Measurements from ENCODE around the gene ANGEL1.

The ANGEL1 gene

DNA sequence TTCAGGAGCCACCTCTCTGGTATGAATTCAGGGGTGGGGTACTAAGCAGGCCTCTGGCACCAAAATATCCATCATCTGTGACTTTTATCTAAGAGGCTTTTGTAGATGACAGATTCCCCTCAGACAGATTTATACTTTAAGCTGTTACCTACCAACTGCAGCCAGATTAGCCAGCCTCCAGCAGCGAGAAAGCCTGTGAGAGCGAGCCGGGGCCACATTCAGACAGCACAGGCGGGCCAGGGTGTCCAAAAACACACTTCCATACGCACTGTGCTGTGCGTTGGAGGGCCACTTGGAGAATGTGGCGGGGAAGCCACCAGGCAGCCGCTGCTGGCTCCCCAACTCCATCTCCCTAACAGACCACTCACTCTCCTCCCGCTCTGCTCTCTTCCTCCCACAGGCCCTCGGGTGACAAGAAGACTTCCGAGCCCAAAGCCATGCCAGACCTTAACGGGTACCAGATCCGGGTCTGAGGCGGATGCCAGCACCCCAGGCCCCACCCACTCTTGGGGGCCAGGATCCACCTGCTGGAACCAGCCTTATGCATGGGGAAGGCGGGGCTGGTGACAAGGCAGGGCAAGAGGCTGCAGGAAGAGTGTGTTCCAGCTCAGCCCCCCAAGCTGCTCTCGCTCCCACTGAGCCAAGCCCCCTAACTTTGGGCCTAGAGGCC, 34.0 kb downstream of the ANGEL1 start:
- DNase-seq, result no peak

DNA sequence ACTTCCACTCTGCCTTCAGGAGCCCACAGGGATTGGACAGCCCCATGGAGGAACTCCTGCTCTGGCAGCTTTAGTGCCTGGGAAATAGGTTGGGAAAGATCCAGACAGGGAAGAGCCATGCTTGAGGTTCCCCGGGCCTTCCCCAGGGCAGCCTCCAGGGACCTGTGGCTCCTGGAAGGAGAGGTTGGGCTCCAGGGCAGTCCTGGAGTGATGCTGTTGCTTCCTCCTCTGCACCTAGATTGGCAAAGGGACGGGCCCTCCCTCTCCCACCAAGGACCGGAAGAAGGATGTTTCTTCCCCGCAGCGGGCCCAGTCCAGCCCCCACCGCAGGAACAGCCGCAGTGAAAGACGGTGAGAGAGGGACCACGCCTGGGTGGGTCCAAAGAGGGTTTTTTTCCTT, 35.0 kb downstream of the ANGEL1 start:
- DNase-seq, result no peak

DNA sequence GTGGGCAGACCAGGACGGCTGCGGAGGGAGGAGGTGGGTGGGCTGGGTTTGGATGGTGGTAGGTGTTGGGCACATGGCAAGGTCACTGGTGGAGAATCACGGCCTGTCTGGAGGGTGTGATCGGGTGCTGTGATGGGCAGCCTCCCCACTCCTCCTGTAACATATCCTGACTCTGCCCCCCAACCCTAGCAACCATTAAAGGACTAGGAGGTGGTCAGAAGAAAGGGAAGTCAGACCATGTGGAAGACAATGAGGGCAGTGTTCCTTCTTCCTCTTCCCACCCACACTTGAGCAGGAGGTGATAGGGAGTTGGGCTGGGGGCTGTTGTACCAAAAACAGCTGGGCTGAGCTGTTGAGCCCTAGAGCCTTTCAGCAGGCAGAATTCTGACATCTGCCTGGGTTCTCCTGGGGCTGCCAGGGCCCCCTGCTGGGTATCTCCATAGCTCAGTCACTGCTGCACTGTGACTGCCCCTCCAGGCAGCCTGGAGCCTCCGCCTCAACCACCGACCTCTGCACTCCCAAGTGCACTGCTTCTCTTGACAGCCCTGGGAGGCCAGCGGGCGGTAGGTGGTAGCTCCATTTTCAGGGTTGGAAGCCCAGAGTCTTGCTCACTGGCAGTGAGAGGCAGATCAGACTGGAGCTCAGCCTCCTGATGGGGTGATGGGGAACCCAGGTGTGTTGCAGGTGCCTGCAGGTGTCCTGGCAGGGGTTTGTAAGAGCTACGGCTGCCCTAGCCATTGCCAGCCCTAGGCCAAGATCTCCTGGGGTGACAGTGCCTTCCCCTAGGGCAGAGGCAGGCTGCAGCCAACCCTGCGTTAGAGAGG, 36.0 kb downstream of the ANGEL1 start:
- no peak for DNase-seq

DNA sequence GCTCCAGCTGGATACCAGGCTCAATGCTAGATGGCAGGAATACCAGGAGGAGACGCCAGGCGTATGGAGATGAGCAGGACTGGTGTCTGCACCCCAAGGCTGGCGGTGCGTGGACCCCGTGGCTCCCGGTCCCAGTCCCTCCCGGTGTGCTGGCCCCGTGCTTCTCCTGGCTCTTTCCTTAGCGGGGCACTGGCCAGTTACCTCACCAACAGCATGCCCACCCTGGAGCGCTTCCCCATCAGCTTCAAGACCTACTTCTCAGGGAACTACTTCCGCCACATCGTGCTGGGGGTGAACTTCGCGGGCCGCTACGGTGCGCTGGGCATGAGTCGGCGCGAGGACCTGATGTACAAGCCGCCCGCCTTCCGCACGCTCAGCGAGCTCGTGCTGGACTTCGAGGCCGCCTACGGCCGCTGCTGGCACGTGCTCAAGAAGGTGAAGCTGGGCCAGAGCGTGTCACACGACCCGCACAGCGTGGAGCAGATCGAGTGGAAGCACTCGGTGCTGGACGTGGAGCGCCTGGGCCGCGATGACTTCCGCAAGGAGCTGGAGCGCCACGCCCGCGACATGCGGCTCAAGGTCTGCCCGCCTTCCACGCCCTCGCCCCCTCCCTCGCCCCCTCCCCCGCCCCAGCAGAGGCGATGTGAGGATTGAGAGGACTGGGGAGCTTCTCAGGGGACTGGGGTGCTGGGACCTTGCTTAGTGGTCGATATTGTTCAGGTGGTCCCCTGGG, 36.8 kb downstream of the ANGEL1 start:
- DNase-seq, result no peak

DNA sequence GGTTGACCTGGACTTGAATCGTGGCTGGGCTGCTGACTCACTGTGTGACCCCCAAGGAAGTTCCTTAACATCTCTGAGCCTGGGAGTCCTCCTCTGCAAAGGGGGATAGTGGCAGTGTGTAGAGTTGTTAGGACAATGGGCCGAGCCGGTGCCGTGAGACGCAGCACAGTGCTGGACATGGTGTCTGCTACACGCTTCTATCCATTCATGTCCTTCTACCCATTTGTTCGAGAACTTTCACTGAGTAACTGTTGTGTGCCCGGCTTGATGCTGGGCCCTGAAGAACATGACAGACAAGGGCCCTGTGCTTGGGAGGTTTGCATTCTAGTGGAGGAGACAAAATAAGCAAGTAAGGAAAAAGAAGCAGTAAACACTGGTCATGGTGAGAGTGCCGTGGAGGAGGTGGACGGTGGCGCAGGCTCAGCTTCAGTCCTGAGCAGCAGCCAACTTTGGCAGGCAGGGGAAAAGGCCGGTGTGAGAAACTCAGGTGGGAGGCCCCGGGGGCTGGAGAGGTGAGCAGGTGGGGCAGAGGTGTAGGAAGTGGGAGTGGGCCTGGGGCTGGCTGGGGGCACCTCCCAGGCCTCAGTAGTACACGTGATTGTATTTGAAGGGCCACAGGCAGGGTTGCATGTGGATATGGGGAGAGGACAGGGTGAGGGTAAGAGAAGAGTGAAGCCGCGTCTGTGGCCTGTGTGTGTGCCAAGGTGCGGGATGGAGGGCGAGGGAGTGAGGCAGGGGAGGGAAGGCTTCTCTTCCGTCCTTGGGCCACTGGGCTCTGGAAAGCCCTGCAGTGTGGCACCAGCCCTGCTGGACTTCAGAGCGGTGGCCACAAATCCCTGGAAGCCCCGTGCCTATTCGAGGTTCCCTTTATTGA, 37.6 kb downstream of the ANGEL1 start:
- no peak for DNase-seq

DNA sequence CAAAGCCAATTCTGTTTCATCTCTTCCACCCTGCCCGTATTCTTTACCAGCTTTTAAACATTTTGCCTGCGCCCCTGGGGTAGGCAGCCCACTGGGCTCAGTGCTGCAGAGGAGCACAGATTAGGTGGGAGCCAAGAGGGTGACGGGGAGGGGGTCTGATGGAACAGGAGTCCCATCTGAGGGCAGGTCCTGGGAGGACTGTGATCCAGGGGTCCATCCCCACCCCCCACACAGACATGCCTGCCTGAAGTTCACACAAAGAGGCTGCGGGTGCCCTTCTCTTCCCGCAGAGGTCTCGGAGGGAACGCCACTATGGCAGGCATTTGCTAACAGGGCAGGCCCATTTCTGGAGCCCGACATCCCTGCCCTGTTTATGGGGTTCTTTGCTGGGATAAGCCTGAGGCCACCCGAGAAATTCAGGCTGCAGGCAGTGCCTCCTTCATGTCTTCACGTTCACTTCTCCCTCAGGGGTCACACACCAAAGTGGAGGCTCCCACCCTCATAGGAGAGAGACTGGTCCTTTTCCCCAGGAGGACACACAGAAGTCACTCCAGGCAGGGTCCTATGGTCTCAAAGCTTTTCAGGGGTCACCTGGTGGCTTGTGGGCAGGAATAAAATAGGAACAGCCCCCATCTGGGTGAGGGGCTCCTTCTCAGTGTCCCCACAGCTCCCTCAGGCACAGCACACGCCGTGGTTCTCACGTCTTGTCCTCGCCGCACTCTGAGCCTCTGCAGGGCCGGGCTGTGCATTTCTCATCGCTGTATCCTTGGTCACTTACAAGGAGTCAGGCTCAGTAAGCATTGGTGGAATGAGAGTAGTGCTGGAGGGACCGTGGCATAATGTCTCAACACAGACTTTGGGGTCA, 38.5 kb downstream of the ANGEL1 start:
- DNase-seq, result no peak

DNA sequence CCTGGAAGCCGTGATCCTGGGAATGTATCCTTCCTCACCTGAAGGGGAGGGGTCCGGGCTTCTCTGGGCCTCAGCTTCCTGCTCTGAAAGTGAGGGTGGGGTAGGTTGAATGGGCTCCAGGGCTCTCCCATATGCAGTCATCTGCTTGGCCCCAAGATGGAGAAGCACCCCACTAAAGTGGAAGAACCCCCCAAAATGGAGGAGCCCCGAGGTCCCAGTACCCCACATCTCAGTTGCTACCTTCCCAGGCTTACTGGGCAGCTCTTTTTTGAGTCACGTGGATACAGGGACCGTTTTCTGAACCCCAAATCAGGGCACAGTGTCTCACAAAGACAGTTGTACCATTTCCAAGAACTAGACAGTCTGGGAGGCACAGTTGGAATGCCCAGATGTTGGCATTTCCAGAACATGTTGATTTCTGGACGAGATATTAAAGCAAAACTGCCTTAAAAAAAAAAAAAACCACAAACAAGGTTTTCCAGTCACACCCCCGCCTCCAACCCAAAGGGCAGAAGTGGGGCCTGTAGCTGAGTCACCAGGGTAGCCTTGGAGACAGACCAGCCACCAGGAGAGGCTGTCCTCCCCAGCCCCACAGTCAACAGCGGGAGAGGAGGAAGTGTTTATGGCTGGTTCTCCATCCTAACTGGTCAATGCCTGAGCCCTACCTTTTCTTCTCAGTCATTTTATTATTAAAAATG, 39.3 kb downstream of the ANGEL1 start:
- peak; percentile 85 for DNase-seq

DNA sequence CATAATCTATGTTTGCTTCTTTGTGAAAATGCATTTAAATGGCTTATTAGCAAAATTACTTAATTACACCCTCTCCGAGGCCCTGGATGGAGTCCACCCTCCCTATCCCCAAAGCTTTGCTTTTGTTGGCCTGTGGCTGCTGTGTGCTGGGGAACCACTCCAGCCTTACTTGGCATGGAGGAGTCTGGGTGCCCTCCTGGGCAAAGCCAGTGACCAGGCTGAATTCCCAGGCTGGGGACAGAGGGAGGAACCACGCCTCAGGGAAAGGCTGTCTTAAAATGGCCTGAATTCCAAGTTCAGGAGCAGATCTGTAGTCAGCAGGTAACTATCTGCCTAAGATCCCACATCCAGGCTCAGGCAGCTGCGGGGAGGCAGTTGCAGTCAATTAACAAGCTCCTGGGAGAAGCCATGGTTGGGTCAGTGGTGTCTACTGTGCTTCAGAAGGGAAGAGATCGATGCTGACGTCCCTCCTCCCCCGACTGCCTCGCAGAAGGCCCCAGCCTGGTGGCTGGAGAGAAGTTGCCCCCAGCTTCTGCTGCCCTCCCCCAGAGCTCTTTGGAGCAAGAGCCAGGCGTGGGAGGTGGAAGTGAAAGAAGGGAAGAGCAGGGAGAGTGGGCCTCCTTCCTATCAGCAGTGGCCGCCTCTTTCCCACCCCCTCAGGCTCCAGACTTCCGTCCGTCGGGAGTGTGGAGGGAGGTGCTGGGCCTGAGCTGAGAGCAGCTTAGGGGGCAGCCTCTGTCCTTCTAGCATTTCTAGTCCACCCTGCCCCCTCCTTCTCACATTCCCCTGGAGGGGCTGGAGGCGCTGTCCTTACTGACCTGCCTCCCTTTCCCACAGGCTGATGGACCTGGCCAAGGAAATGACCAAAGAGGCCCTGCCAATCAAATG, 40.1 kb downstream of the ANGEL1 start:
- peak; percentile 58 for DNase-seq

DNA sequence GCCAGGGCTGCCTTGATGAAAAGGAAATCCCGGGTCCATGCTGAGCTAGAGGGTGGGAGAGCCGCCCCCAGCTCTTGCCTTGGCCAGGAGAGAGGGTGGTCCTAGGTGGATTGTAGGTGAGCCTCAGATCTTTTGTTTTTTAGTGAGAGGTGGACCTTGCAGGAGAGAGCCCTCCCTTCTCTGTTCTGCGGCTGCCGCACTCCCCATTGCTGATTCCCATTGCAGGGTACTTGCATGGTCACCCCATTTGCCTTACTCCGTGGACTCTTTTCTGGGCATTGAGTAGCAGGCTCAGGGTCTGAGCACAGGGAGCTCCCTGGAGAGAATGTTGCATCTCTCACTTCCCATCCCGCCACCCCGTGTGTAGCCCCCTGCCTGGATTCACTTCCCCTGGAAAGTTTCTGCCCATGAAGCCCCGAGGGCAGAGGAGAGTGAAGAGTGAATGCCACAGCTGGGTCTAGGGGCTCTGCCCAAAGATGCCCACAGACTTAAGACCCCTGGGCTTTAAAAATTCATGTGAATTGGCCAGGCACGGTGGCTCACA, 41.2 kb downstream of the ANGEL1 start:
- no peak for DNase-seq

DNA sequence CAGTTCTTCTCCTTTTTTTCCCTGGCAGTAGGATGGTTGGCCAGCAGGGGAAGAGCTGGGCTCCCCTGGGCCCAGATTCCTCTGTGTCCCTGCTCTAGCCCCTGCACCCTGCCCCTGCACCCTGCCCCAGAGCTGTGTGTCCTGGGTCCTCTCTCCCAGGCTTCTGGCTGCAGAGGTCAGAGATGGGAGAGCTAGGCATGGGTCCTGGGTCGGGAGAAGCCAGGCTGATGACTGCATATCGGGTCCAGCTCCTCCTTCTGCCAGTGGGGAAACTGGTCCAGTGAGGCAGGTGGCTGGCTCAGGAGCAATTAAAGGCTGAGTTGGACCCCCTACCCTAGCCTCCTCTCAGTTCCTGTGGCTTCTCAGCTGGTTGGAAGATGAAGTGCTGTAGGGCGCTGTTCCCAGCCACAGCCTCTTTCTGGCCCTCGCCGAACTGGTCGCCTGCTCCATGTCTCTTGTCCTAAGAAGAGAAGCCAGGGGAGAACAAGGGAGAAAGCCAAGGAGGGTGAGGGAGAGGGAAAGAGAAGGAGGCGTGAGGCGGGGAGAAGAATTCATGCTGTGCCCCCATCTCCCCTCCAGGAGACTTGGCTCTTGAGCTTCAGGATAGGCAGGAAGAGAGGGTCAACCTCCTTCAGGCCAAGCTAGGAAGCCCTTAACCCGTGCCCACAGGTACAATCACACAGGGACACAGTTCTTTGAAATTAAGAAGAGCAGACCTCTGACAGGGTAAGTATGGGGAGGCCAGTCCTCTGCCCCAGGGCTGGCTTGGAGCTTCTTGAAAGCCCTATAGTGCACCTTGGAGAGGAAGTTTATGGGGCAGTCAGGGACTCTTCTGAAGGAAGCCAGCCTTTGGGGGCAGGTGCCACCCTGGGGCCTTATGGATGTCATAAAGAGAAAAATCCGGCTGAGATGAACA, 41.9 kb downstream of the ANGEL1 start:
- DNase-seq, result no peak

DNA sequence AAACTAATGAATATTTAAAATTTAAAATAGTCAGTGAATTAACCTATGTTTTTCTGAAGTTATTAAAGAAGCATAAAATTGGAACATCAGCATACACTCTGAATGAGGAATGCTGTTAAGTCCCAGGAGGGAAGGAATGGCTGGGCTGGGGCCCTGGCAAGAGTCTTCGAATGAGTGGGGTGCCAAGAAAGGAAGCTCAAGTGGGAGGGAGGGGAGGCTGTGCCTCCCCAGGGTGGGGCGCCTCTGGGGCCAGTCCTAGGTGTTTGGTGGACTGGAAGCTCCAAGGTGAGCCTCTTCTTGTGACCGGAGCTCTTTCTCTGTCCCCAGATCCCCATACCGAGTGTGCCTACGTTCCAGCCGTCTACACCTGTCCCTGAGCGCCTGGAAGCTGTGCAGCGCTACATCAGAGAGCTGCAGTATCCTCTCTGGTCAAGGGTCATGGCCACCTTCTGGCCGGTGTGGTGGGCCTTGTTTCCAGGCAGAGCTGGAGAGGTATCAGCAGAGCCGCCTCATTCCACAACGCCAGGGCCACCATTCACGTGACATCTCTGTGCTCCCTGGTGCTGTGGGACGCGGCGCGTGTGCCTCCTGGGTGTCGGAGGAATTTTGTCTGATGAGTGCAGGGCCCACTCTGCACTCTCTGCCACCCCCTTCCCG, 42.9 kb downstream of the ANGEL1 start:
- no peak for DNase-seq

DNA sequence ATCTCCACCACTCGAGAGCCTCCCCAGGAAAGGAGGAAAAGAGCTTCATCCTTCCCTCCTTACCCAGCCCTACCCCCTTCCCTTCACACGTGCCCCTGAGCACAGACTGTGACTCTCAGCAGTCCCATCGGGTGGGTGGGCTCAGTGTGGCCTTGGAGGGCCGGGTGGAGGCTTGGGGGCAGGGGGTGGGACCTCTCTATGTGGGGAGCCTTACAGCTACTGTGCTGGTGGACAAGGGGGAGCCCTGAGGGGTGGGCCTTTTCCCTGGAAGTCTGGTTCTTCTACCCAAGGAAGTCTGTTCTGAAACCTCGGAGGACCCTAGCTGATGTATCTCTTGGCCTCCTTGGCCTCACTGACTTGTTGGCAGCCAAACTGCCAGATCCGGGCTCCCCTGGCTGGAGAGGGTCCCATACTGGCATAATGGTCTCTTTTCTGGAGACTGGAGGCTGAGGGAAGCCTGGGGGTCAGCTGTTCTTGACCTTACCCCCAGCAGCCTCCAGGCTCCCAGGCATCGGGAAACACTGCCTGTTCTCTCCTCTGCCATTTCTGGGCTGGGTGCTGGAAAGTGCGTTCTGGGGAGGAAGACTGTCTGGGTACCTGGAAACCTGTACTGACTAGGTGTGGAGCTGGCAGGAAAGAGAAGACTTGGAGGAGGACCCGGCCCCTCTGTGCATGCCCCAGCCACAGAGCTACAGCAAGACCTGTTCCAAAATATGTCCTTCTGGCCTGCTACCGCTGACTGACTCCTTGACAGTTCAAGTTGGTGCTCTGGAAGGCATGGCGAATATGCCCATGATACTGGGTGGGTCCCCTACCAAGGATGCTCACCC, 43.8 kb downstream of the ANGEL1 start:
- no peak for DNase-seq

DNA sequence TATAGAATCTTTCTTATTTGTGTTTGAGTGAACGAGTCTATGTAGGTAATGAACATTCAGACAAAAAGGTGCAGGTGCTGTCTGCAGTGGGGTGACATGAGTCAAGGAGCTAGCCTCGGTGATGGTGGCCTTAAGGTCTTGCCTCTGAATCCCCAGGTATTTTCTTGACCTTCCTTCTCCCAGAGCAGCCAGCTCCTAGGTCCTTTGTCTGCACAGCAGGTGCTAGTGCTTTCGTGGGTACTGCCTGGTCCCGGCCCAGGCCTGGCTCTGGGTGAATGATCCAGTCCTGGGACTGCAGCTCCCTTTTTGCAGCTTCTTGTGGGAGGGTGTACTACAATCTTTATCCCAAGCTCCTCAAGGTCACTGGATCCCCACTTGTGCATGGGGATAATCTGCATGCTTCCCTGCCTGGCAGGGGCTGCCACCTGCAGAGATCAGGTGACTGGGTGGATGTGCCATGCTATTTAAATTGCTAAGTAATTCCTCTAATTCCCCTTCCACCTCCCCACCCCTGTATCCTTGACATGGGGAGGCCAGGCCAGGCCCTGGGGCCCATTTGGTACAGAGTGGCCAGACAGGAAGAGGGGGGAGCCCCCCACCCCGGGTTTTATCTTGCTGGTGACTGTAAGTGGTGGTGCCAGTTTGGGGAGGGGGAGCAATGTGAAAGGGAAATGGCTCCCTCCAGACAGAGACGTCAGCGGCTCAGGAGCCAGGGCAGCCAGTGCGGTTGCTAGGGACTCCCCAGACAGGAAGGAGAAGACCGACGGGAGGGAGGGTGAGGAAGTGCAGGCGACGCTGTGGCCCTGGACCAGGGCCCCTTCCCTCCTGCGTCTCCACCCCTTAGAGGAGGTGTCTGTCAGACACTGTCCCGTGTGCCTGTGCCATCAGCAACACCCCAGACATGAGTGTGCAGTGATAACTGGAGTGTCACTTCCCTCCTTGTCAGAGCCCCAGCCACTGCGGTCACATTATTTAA, 44.7 kb downstream of the ANGEL1 start:
- no peak for DNase-seq

DNA sequence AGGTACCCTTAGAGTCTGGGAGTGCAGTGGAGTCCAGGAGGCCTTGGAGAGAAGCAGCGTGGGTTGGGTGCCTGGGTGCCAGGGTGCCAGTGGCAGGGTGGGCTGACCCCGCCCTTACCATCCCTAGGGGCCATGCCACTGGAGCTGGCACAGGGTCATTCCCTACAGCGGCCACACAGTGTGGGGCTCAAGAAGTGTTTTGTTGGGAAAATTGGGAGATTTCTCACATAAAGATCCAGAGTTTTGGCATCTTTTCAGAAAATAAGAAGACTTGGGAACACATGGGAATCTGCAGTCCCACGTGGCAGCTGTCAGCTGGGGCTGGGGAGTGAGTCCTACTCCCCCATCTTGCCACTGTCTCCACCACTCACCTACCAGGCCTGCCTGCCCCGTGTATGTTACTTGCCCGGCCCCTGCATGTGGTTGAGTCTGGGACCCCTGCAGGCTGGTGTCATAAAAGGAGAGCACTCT, 47.2 kb downstream of the ANGEL1 start:
- no peak for DNase-seq
